Tibial nerve (tissue), 4 donors: ENCODE data around the gene TGIF2.

Source experiments
- EP300 ChIP-seq, 2 donors: sonication (generic); formaldehyde crosslinking; IDR thresholded peaks; one replicate each; pipeline ENCODE4 v1.6.1; 2017; ENCODE audit warnings: antibody characterized with exemption in 2 of 2, mild to moderate bottlenecking in 1 of 2
- POLR2A ChIP-seq, 2 donors: fragments of 450-650 bp; IDR thresholded peaks; one replicate each; pipeline ENCODE4 v1.6.1; 2017; ENCODE audit warnings: antibody characterized with exemption in 2 of 2, mild to moderate bottlenecking in 2 of 2, moderate library complexity in 2 of 2
- TF ChIP-seq, protein P1 (sequence below), 5 experiments: fragments of 200-600 bp in 3 of 5; fragments of 450-650 bp in 2 of 5; sonication (generic) in 3 of 5; IDR thresholded peaks; one replicate each; pipeline ENCODE4 v1.5.1; 2016 to 2019; ENCODE audit warnings: antibody characterized with exemption in 5 of 5, mild to moderate bottlenecking in 3 of 5, moderate library complexity in 2 of 5

GRCh38 chr20:36528875-36529417 is 44.5 kb upstream of the TGIF2 start:
- TF ChIP-seq, protein P1, sequence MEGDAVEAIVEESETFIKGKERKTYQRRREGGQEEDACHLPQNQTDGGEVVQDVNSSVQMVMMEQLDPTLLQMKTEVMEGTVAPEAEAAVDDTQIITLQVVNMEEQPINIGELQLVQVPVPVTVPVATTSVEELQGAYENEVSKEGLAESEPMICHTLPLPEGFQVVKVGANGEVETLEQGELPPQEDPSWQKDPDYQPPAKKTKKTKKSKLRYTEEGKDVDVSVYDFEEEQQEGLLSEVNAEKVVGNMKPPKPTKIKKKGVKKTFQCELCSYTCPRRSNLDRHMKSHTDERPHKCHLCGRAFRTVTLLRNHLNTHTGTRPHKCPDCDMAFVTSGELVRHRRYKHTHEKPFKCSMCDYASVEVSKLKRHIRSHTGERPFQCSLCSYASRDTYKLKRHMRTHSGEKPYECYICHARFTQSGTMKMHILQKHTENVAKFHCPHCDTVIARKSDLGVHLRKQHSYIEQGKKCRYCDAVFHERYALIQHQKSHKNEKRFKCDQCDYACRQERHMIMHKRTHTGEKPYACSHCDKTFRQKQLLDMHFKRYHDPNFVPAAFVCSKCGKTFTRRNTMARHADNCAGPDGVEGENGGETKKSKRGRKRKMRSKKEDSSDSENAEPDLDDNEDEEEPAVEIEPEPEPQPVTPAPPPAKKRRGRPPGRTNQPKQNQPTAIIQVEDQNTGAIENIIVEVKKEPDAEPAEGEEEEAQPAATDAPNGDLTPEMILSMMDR (IDR thresholded peaks at IDR 0.05): no peak
- TF ChIP-seq POLR2A (IDR thresholded peaks at IDR 0.05): no peak
- TF ChIP-seq EP300 (IDR thresholded peaks at IDR 0.05): no peak
